Mammary epithelial cell (primary cell): Measurements from ENCODE around the gene DNAL1.

Experiments used
- EZH2 ChIP-seq: IDR thresholded peaks from 2 replicates; pipeline ENCODE4 v1.6.1; 2012; ENCODE audit warnings: low read length, inconsistent platforms, borderline replicate concordance
- TF ChIP-seq, protein P1 (sequence below), 2 donors: IDR thresholded peaks in 1 of 2; conservative IDR thresholded peaks in 1 of 2; 2 replicates each; pipeline ENCODE4 v1.5.1; 2011 to 2012; ENCODE audit warnings: inconsistent platforms in 2 of 2, low read length in 2 of 2, mild to moderate bottlenecking in 2 of 2, control low read depth in 1 of 2, low read depth in 1 of 2; ENCODE audit not compliant: insufficient read depth in 1 of 2; ENCODE audit errors: extremely low read depth in 1 of 2

GRCh38 chr14:73666583-73666982, 21.8 kb downstream of the DNAL1 start:
- TF ChIP-seq, protein P1, sequence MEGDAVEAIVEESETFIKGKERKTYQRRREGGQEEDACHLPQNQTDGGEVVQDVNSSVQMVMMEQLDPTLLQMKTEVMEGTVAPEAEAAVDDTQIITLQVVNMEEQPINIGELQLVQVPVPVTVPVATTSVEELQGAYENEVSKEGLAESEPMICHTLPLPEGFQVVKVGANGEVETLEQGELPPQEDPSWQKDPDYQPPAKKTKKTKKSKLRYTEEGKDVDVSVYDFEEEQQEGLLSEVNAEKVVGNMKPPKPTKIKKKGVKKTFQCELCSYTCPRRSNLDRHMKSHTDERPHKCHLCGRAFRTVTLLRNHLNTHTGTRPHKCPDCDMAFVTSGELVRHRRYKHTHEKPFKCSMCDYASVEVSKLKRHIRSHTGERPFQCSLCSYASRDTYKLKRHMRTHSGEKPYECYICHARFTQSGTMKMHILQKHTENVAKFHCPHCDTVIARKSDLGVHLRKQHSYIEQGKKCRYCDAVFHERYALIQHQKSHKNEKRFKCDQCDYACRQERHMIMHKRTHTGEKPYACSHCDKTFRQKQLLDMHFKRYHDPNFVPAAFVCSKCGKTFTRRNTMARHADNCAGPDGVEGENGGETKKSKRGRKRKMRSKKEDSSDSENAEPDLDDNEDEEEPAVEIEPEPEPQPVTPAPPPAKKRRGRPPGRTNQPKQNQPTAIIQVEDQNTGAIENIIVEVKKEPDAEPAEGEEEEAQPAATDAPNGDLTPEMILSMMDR (conservative IDR thresholded peaks at IDR 0.05 in 1 of 2, IDR thresholded peaks at IDR 0.05 in 1 of 2; ENCODE audit: extremely low read depth in 1 of 2, insufficient read depth in 1 of 2, low read depth in 1 of 2, low read length in 2 of 2), result no peak
- no peak for TF ChIP-seq EZH2
